H9 (cell line): Measurements from ENCODE around the gene ACKR4. TPM values are rescaled to one million over a fixed set of nuclear protein-coding genes. Genes with fewer than 3 reads are reported as not detected.

Source experiments
- DNase-seq: peaks from one replicate; pipeline ENCODE4 v3.0.0-alpha.2; 2017
- H2AFZ ChIP-seq: one replicate; pipeline ENCODE4 v1.6.1; 2013; ENCODE audit warnings: mild to moderate bottlenecking, low read length, control low read depth, moderate library complexity
- H2AK5ac ChIP-seq: 2 replicates; pipeline ENCODE4 v1.6.1; 2013; ENCODE audit warnings: low read length, control low read depth, mixed read lengths; ENCODE audit not compliant: insufficient read length
- H2BK120ac ChIP-seq: one replicate; pipeline ENCODE4 v1.6.1; 2013; ENCODE audit warnings: low read depth, mild to moderate bottlenecking, low read length, control low read depth, inconsistent platforms; ENCODE audit not compliant: poor library complexity, severe bottlenecking
- H2BK12ac ChIP-seq: 2 replicates; pipeline ENCODE4 v1.6.1; 2013; ENCODE audit warnings: low read length, control low read depth, mixed read lengths, low read depth; ENCODE audit not compliant: insufficient read length
- H2BK15ac ChIP-seq: 2 replicates; pipeline ENCODE4 v1.6.1; 2013; ENCODE audit warnings: low read depth, low read length, control low read depth
- H2BK20ac ChIP-seq: one replicate; pipeline ENCODE4 v1.6.1; 2013; ENCODE audit warnings: low read depth, mild to moderate bottlenecking, low read length, control low read depth, inconsistent platforms; ENCODE audit not compliant: poor library complexity, severe bottlenecking
- H2BK5ac ChIP-seq: 2 replicates; pipeline ENCODE4 v1.6.1; 2013; ENCODE audit warnings: low read length, control low read depth, mixed read lengths; ENCODE audit not compliant: insufficient read length
- H3K14ac ChIP-seq: 2 replicates; pipeline ENCODE4 v1.6.1; 2013; ENCODE audit warnings: low read length, control low read depth; ENCODE audit not compliant: insufficient read depth
- H3K18ac ChIP-seq: 2 replicates; pipeline ENCODE4 v1.6.1; 2013; ENCODE audit warnings: low read depth, mild to moderate bottlenecking, mixed read lengths, low read length, control low read depth; ENCODE audit not compliant: insufficient read length
- H3K23ac ChIP-seq: 2 replicates; pipeline ENCODE4 v1.6.1; 2013; ENCODE audit warnings: low read length, control low read depth, mixed read lengths, low read depth; ENCODE audit not compliant: insufficient read length
- H3K23me2 ChIP-seq: 2 replicates; pipeline ENCODE4 v1.6.1; 2013; ENCODE audit warnings: low read depth, mild to moderate bottlenecking, mixed read lengths, low read length, control low read depth; ENCODE audit not compliant: insufficient read length, poor library complexity, severe bottlenecking
- H3K27ac ChIP-seq: 2 replicates; pipeline ENCODE4 v1.5.1; 2013; ENCODE audit warnings: low read length, control low read depth, mixed read lengths, low read depth; ENCODE audit not compliant: insufficient read length
- H3K27me3 ChIP-seq: 2 replicates; pipeline ENCODE4 v1.6.1; 2013; ENCODE audit warnings: low read length, control low read depth, inconsistent platforms; ENCODE audit not compliant: insufficient read depth
- H3K4ac ChIP-seq: 2 replicates; pipeline ENCODE4 v1.6.1; 2013; ENCODE audit warnings: low read depth, mild to moderate bottlenecking, control low read depth, inconsistent platforms, low read length, moderate library complexity
- H3K4me1 ChIP-seq: 2 replicates; pipeline ENCODE4 v1.6.1; 2013; ENCODE audit warnings: low read length, control low read depth, inconsistent platforms; ENCODE audit not compliant: insufficient read depth
- H3K4me2 ChIP-seq: 2 replicates; pipeline ENCODE4 v1.6.1; 2013; ENCODE audit warnings: low read length, control low read depth, mixed read lengths; ENCODE audit not compliant: insufficient read length, insufficient read depth
- H3K56ac ChIP-seq: 2 replicates; pipeline ENCODE4 v1.6.1; 2013; ENCODE audit warnings: low read depth, mild to moderate bottlenecking, mixed read lengths, low read length, control low read depth; ENCODE audit not compliant: insufficient read length
- H3K79me1 ChIP-seq: 2 replicates; pipeline ENCODE4 v1.6.1; 2013; ENCODE audit warnings: low read depth, mild to moderate bottlenecking, moderate library complexity, low read length, control low read depth, inconsistent platforms; ENCODE audit not compliant: insufficient read depth, poor library complexity, severe bottlenecking
- H3K79me2 ChIP-seq: 2 replicates; pipeline ENCODE4 v1.6.1; 2013; ENCODE audit warnings: low read length, control low read depth, inconsistent platforms; ENCODE audit not compliant: insufficient read depth
- H3K9ac ChIP-seq: 2 replicates; pipeline ENCODE4 v1.6.1; 2013; ENCODE audit warnings: low read length, control low read depth, mixed read lengths; ENCODE audit not compliant: insufficient read length; ENCODE audit errors: extremely low read depth
- H3K9me3 ChIP-seq: one replicate; pipeline ENCODE4 v1.6.1; 2013; ENCODE audit warnings: low read depth, low read length, inconsistent platforms; ENCODE audit not compliant: control insufficient read depth
- H3T11ph ChIP-seq: one replicate; pipeline ENCODE4 v1.6.1; 2013; ENCODE audit warnings: mild to moderate bottlenecking, low read length, control low read depth, inconsistent platforms
- H4K20me1 ChIP-seq: one replicate; pipeline ENCODE4 v1.6.1; 2013; ENCODE audit not compliant: control insufficient read depth, insufficient read length, insufficient read depth
- H4K5ac ChIP-seq: 2 replicates; pipeline ENCODE4 v1.6.1; 2013; ENCODE audit warnings: low read depth, mild to moderate bottlenecking, mixed read lengths, low read length, control low read depth; ENCODE audit not compliant: insufficient read length
- H4K8ac ChIP-seq: replicated peaks from 2 replicates; pipeline ENCODE4 v1.6.1; 2013; ENCODE audit warnings: low read length, control low read depth, mixed read lengths, low read depth; ENCODE audit not compliant: insufficient read length
- H4K91ac ChIP-seq: 2 replicates; pipeline ENCODE4 v1.6.1; 2013; ENCODE audit warnings: low read depth, mild to moderate bottlenecking, moderate library complexity, mixed read lengths, low read length, control low read depth; ENCODE audit not compliant: insufficient read length
- H3K27ac Mint-ChIP-seq, 3 experiments: 2 replicates in 2 of 3; 3 replicates in 1 of 3; pipeline ENCODE4 v1.8.0; 2020 to 2021; ENCODE audit warnings: mixed read lengths in 3 of 3, mild to moderate bottlenecking in 1 of 3, moderate library complexity in 1 of 3
- H3K27me3 Mint-ChIP-seq: 2 replicates; pipeline ENCODE4 v1.8.0; 2021; ENCODE audit warnings: low read depth, mild to moderate bottlenecking, moderate library complexity, mixed read lengths
- H3K36me3 Mint-ChIP-seq, 3 experiments: 2 replicates in 2 of 3; 3 replicates in 1 of 3; pipeline ENCODE4 v1.8.0; 2020 to 2021; ENCODE audit warnings: low read depth in 3 of 3, mixed read lengths in 3 of 3; ENCODE audit not compliant: insufficient read depth in 1 of 3
- H3K4me1 Mint-ChIP-seq, 2 experiments: 2 replicates each; pipeline ENCODE4 v1.8.0; 2020; ENCODE audit warnings: mixed read lengths in 2 of 2
- H3K4me3 Mint-ChIP-seq, 2 experiments: 2 replicates in 1 of 2; 3 replicates in 1 of 2; pipeline ENCODE4 v1.8.0; 2020 to 2021; ENCODE audit warnings: mild to moderate bottlenecking in 2 of 2, mixed read lengths in 2 of 2, moderate library complexity in 1 of 2
- H3K9me3 Mint-ChIP-seq, 2 experiments: 2 replicates in 1 of 2; 3 replicates in 1 of 2; pipeline ENCODE4 v1.8.0; 2020; ENCODE audit warnings: mild to moderate bottlenecking in 2 of 2, mixed read lengths in 2 of 2, moderate library complexity in 1 of 2
- CTCF ChIP-seq: fragments of 200-600 bp; sonication (generic); conservative IDR thresholded peaks from 3 replicates; pipeline ENCODE4 v1.8.0; 2021; ENCODE audit warnings: antibody characterized with exemption, mild to moderate bottlenecking
- WGBS: extraction: QIAGEN DNeasy Blood & Tissue Kit; methylation state at CpG from one replicate; pipeline ENCODE4 v1.1.7; 2013; ENCODE audit warnings: missing lambda C conversion rate, low lambda C conversion rate, mixed read lengths; ENCODE audit not compliant: insufficient read length; ENCODE audit errors: extremely low coverage; 5-methylcytosine and 5-hydroxymethylcytosine counted together
- total RNA-seq: library from RNA; stranded (reverse); gene quantifications from 2 replicates; pipeline ENCODE4 v1.2.1, GENCODE V29; 2021

ACKR4 gene
- total RNA-seq, 1 experiment from 2014 or later: not detected

GRCh38 chr3:132650153-132650552 lies 53.1 kb downstream of the ACKR4 start:
- Histone ChIP-seq H4K5ac (no peak overlapping the region), H3K27ac (no peak overlapping the region), H2BK120ac (no peak overlapping the region), H2BK15ac (no peak overlapping the region), H4K91ac (no peak overlapping the region), H2AK5ac (no peak overlapping the region), H3K23ac (no peak overlapping the region), H2BK12ac (no peak overlapping the region), H3T11ph (no peak overlapping the region), H3K23me2 (no peaks in the 10 kb centered on the region), H4K8ac (no peak overlapping the region), H3K4me2 (no peak overlapping the region), H4K20me1 (no peaks in the 10 kb centered on the region), H3K79me2 (no peaks in the 10 kb centered on the region), H2BK5ac (no peak overlapping the region), H3K18ac (no peak overlapping the region), H3K79me1 (no peaks in the 10 kb centered on the region), H3K56ac (no peak overlapping the region), H3K4ac (no peak overlapping the region), H3K27me3 (no peaks in the 10 kb centered on the region), H3K9me3 (no peaks in the 10 kb centered on the region), H2BK20ac (no peak overlapping the region), H2AFZ (no peak overlapping the region), H3K14ac (no peak overlapping the region), H3K4me1 (no peaks in the 10 kb centered on the region), H3K9ac (no peak overlapping the region)
- Mint-ChIP-seq H3K27ac (no peak overlapping the region), H3K27me3 (no peaks in the 10 kb centered on the region), H3K36me3 (no peaks in the 10 kb centered on the region), H3K4me1 (no peaks in the 10 kb centered on the region), H3K4me3 (no peak overlapping the region), H3K9me3 (no peaks in the 10 kb centered on the region)
- no peak for TF ChIP-seq CTCF
- no CpG with 5 or more reads among the region's 1 CpG for WGBS
- no peak for DNase-seq

Other genes starting within 250 kb of the ACKR4 start
- 16.6 and 18.1 TPM in 2 replicates for gene DNAJC13, start 179.8 kb upstream of the ACKR4 start, total RNA-seq
- gene ACAD11, start 62.5 kb downstream of the ACKR4 start, total RNA-seq: 15.6 and 18.0 TPM in 2 replicates
- gene UBA5, start 63.1 kb downstream of the ACKR4 start, total RNA-seq: 37.7 and 39.2 TPM in 2 replicates
- 9.4 and 10.8 TPM in 2 replicates for gene NPHP3, start 125.1 kb downstream of the ACKR4 start, total RNA-seq